ENCODE data around the gene BABAM2. TPM values are rescaled to one million over a fixed set of nuclear protein-coding genes. Genes with fewer than 3 reads are reported as not detected.

BABAM2 gene
- total and polyA plus RNA-seq, 2 experiments from 2014 or later, result 17.8 to 21.5 TPM

DNA sequence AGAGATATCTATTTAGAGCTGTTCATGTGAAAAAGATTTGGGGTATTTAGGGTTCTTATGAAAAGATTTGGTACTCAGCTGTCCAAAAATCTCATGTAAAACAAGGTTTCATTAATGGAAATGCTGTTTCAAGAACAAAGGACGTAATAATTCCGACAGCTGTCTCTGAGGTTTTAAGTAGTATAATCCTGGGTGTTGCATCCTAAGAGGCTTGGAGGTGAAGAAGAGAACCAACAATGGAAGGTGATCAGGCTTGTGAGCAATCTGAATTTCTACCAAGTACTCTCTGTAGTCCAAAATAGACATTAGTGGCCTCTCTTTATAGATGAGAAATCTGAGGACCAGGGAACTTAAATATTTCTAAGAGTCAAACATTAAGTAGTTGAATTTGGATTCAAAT is 205.1 kb downstream of the BABAM2 start:
- Histone ChIP-seq H3K27ac (ENCODE audit: low read depth) (no peak overlapping the region), H3F3A (replicated peaks; ENCODE audit: low read depth) (no peaks in the 10 kb centered on the region), H2AFZ (no peak overlapping the region), H3K79me2 (replicated peaks; ENCODE audit: insufficient read depth) (no peaks in the 10 kb centered on the region), H4K20me1 (replicated peaks; ENCODE audit: insufficient read depth) (no peaks in the 10 kb centered on the region), H3K4me1 (ENCODE audit: insufficient read depth) (no peaks in the 10 kb centered on the region), H3K36me3 (ENCODE audit: insufficient read depth) (no peaks in the 10 kb centered on the region), H3K4me2 (no peak overlapping the region), H3K9me2 (ENCODE audit: insufficient read depth) (no peaks in the 10 kb centered on the region), H3K4me3 (no peak overlapping the region), H3K27me3 (ENCODE audit: insufficient read depth) (no peaks in the 10 kb centered on the region)
- Mint-ChIP-seq H3K36me3 (ENCODE audit: low read depth) (no peaks in the 10 kb centered on the region), H3K9me3 (no peaks in the 10 kb centered on the region), H3K4me3 (no peak overlapping the region), H3K27me3 (ENCODE audit: insufficient read depth, low read depth, poor library complexity) (no peaks in the 10 kb centered on the region), H3K27ac (no peak overlapping the region), H3K4me1 (peaks cover 8% of the 10 kb centered on the region; the same call in 2 of the 3 replicates)
- DNase-seq (ENCODE audit: low spot score) (no peak), ATAC-seq (no peak)
- TF ChIP-seq JUNB (IDR thresholded peaks at IDR 0.05; ENCODE audit: unreplicated experiment) (no peak), EZH2phosphoT487 (IDR thresholded peaks at IDR 0.05; ENCODE audit: unreplicated experiment) (no peak), ZNF331 (CRISPR knock-in tag; IDR thresholded peaks at IDR 0.05; ENCODE audit: low read depth) (no peak), ETS1 (IDR thresholded peaks at IDR 0.05) (no peak)

DNA sequence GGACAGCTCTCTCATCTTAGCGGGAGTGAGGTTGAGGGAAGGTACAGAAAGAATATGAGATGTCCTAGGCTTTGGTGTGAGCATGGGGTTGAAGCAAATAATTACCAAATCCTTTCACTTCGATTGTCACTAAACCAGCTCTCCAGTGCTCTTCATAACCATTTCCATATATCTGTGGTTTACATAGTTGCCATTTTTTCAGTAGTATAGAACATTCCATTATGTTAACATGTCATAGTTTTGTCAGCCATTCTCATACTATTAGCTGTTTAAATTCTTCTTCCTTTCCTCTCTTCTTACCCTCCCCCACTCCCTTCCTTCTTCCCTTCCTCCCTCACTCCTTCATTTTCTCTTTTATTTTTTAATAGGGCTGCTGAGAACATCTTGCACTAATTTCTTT is 205.9 kb downstream of the BABAM2 start:
- H2AFZ ChIP-seq, result no peak overlapping the region
- Mint-ChIP-seq H3K36me3 (ENCODE audit: low read depth) (no peaks in the 10 kb centered on the region), H3K27me3 (ENCODE audit: insufficient read depth, low read depth, poor library complexity) (no peaks in the 10 kb centered on the region), H3K27ac (0 out of 2 replicates have a peak overlapping the region, but pooled peaks have one; percentile 30), H3K4me1 (peaks cover 8% of the 10 kb centered on the region; the same call in 2 of the 3 replicates), H3K9me3 (no peaks in the 10 kb centered on the region), H3K4me3 (no peak overlapping the region)
- ATAC-seq, result no peak
- no peak overlapping the region for H3K27ac ChIP-seq (ENCODE audit: low read depth)
- no peaks in the 10 kb centered on the region for H3K9me2 ChIP-seq (ENCODE audit: insufficient read depth)
- no peaks in the 10 kb centered on the region for H3K79me2 ChIP-seq (replicated peaks; ENCODE audit: insufficient read depth)
- no peaks in the 10 kb centered on the region for H3F3A ChIP-seq (replicated peaks; ENCODE audit: low read depth)
- H3K4me1 ChIP-seq (ENCODE audit: insufficient read depth), result no peaks in the 10 kb centered on the region
- H3K27me3 ChIP-seq (ENCODE audit: insufficient read depth), result no peaks in the 10 kb centered on the region
- no peaks in the 10 kb centered on the region for H4K20me1 ChIP-seq (replicated peaks; ENCODE audit: insufficient read depth)
- H3K4me3 ChIP-seq, result no peak overlapping the region
- no peaks in the 10 kb centered on the region for H3K36me3 ChIP-seq (ENCODE audit: insufficient read depth)
- H3K4me2 ChIP-seq, result no peak overlapping the region
- no peak for DNase-seq (ENCODE audit: low spot score)
- TF ChIP-seq NANOG (IDR thresholded peaks at IDR 0.05; ENCODE audit: borderline replicate concordance) (no peak), POLR2AphosphoS5 (IDR thresholded peaks at IDR 0.05; ENCODE audit: low read depth) (no peak), ZNF331 (CRISPR knock-in tag; IDR thresholded peaks at IDR 0.05; ENCODE audit: low read depth) (no peak), EZH2 (IDR thresholded peaks at IDR 0.05; ENCODE audit: low read depth, unreplicated experiment) (no peak), CREB1 (CRISPR knock-in tag; IDR thresholded peaks at IDR 0.05; ENCODE audit: low read depth) (no peak), ZNF114 (CRISPR knock-in tag; IDR thresholded peaks at IDR 0.05) (no peak), ETS1 (IDR thresholded peaks at IDR 0.05) (no peak), STAT1 (IDR thresholded peaks at IDR 0.05; ENCODE audit: unreplicated experiment) (no peak), JUNB (IDR thresholded peaks at IDR 0.05; ENCODE audit: unreplicated experiment) (no peak), EZH2phosphoT487 (IDR thresholded peaks at IDR 0.05; ENCODE audit: unreplicated experiment) (no peak)
- TF ChIP-seq, protein P1, sequence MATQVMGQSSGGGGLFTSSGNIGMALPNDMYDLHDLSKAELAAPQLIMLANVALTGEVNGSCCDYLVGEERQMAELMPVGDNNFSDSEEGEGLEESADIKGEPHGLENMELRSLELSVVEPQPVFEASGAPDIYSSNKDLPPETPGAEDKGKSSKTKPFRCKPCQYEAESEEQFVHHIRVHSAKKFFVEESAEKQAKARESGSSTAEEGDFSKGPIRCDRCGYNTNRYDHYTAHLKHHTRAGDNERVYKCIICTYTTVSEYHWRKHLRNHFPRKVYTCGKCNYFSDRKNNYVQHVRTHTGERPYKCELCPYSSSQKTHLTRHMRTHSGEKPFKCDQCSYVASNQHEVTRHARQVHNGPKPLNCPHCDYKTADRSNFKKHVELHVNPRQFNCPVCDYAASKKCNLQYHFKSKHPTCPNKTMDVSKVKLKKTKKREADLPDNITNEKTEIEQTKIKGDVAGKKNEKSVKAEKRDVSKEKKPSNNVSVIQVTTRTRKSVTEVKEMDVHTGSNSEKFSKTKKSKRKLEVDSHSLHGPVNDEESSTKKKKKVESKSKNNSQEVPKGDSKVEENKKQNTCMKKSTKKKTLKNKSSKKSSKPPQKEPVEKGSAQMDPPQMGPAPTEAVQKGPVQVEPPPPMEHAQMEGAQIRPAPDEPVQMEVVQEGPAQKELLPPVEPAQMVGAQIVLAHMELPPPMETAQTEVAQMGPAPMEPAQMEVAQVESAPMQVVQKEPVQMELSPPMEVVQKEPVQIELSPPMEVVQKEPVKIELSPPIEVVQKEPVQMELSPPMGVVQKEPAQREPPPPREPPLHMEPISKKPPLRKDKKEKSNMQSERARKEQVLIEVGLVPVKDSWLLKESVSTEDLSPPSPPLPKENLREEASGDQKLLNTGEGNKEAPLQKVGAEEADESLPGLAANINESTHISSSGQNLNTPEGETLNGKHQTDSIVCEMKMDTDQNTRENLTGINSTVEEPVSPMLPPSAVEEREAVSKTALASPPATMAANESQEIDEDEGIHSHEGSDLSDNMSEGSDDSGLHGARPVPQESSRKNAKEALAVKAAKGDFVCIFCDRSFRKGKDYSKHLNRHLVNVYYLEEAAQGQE (IDR thresholded peaks at IDR 0.05; ENCODE audit: unreplicated experiment), result no peak
